HCT116 (cell line): Measurements from ENCODE around the gene PAX2.

Experiments used
- CTCF ChIP-seq, 3 experiments: fragments of 200-600 bp in 1 of 3; sonication (generic) in 1 of 3; IDR thresholded peaks in 2 of 3; conservative IDR thresholded peaks in 1 of 3; 2 replicates each; pipeline ENCODE4 v1.5.1; 2012 to 2017; ENCODE audit warnings: low read depth in 2 of 3, low read length in 2 of 3, antibody characterized with exemption in 1 of 3, borderline replicate concordance in 1 of 3, control low read depth in 1 of 3, mild to moderate bottlenecking in 1 of 3, mixed read lengths in 1 of 3, mixed run types in 1 of 3, moderate library complexity in 1 of 3; ENCODE audit not compliant: insufficient read depth in 1 of 3
- EZH2phosphoT487 ChIP-seq: fragments of 200-600 bp; IDR thresholded peaks from 2 replicates; pipeline ENCODE4 v1.6.1; 2018; ENCODE audit warnings: antibody characterized with exemption, borderline replicate concordance
- JUND ChIP-seq: IDR thresholded peaks from 2 replicates; pipeline ENCODE4 v1.6.1; 2012
- MAX ChIP-seq: IDR thresholded peaks from 2 replicates; pipeline ENCODE4 v1.6.1; 2012
- POLR2A ChIP-seq: IDR thresholded peaks from 2 replicates; pipeline ENCODE4 v1.7.0; 2011; ENCODE audit warnings: borderline replicate concordance; ENCODE audit not compliant: insufficient read depth, insufficient read length; ENCODE audit errors: extremely low read depth
- POLR2AphosphoS5 ChIP-seq: IDR thresholded peaks from 2 replicates; pipeline ENCODE4 v1.6.1; 2011; ENCODE audit warnings: mild to moderate bottlenecking, low read depth, low read length, moderate library complexity
- SP1 ChIP-seq: IDR thresholded peaks from 2 replicates; pipeline ENCODE4 v1.6.1; 2012; ENCODE audit warnings: low read depth
- SRF ChIP-seq: IDR thresholded peaks from 2 replicates; pipeline ENCODE4 v1.6.1; 2012; ENCODE audit warnings: low read depth
- ZFX ChIP-seq: fragments of 450-650 bp; IDR thresholded peaks from 2 replicates; pipeline ENCODE4 v1.6.1; 2017

GRCh38 chr10:100819424-100819823, 74.0 kb downstream of the PAX2 start:
- TF ChIP-seq MAX (no peak), CTCF (IDR thresholded peaks at IDR 0.05 in 2 of 3, conservative IDR thresholded peaks at IDR 0.05 in 1 of 3; ENCODE audit: borderline replicate concordance in 1 of 3, insufficient read depth in 1 of 3, low read depth in 2 of 3, low read length in 2 of 3) (no peak), SRF (no peak), JUND (no peak), POLR2AphosphoS5 (no peak), POLR2A (no peak), ZFX (no peak), SP1 (no peak), EZH2phosphoT487 (no peak)
